Right forelimb (tissue), 1 donor: Measurements from ENCODE around the gene KCNJ12.
"Not testable (repeated sequence)": the region's sequence is repeated elsewhere in the genome, so short reads cannot be mapped to it uniquely, and the experiment has no call there.

Experiments used
- DNase-seq: peaks from one replicate; pipeline ENCODE4 v3.0.0-alpha.2; 2018

KCNJ12 gene

GRCh38 chr17:21350495-21350894 is 25.7 kb upstream of the KCNJ12 start:
- not testable (repeated sequence) for DNase-seq

GRCh38 chr17:21351366-21352065 is 24.6 kb upstream of the KCNJ12 start:
- no peak for DNase-seq

- DNase-seq, result no peak
Observed at GRCh38 chr17:21352221-21352980, 23.8 kb upstream of the KCNJ12 start.

- no peak for DNase-seq
Observed at GRCh38 chr17:21352981-21353265, 23.2 kb upstream of the KCNJ12 start.

GRCh38 chr17:21353326-21354010 is 22.7 kb upstream of the KCNJ12 start:
- no peak for DNase-seq

- DNase-seq, result no peak
Observed at GRCh38 chr17:21354796-21355385, 21.3 kb upstream of the KCNJ12 start.

GRCh38 chr17:21355586-21355985 is 20.6 kb upstream of the KCNJ12 start:
- no peak for DNase-seq

- DNase-seq, result no peak
Observed at GRCh38 chr17:21356537-21357127, 19.5 kb upstream of the KCNJ12 start.

GRCh38 chr17:21357281-21357680 is 18.9 kb upstream of the KCNJ12 start:
- no peak for DNase-seq

GRCh38 chr17:21357696-21358656 is 18.2 kb upstream of the KCNJ12 start:
- DNase-seq, result no peak

GRCh38 chr17:21358682-21359482 is 17.3 kb upstream of the KCNJ12 start:
- DNase-seq, result no peak

- no peak for DNase-seq
Observed at GRCh38 chr17:21359483-21359840, 16.7 kb upstream of the KCNJ12 start.

GRCh38 chr17:21360048-21360447 is 16.1 kb upstream of the KCNJ12 start:
- no peak for DNase-seq

- no peak for DNase-seq
Observed at GRCh38 chr17:21361020-21361809, 14.9 kb upstream of the KCNJ12 start.

GRCh38 chr17:21362331-21362931 is 13.7 kb upstream of the KCNJ12 start:
- DNase-seq, result no peak

- no peak for DNase-seq
Observed at GRCh38 chr17:21363776-21364642, 12.1 kb upstream of the KCNJ12 start.

GRCh38 chr17:21365016-21365415 is 11.1 kb upstream of the KCNJ12 start:
- no peak for DNase-seq

GRCh38 chr17:21368545-21369246 is 7.5 kb upstream of the KCNJ12 start:
- DNase-seq, result no peak
